Subcutaneous adipose tissue (tissue), 4 donors: ENCODE data around the gene LDB2. TPM values are rescaled to one million over a fixed set of nuclear protein-coding genes. Genes with fewer than 3 reads are reported as not detected.

ENCODE experiments used
- CTCF ChIP-seq: fragments of 450-650 bp; IDR thresholded peaks from one replicate; pipeline ENCODE4 v1.5.1; 2016; ENCODE audit warnings: low read depth, mild to moderate bottlenecking, control low read depth, antibody characterized with exemption, moderate library complexity
- total RNA-seq, 4 donors: library from RNA; depleted of rRNA; stranded (reverse); fragments of >200 nt; gene quantifications; one replicate each; pipeline ENCODE4 v1.1.0, GENCODE V29; 2016

Gene LDB2
- total RNA-seq, 4 donors from 2014 or later = 19.0 to 122 (median 42.6) TPM

- no peak for TF ChIP-seq CTCF
These were observed 405.6 kb downstream of the LDB2 start for GRCh38 chr4:16492872-16493271.

- no peak for TF ChIP-seq CTCF
These were observed 409.2 kb downstream of the LDB2 start for GRCh38 chr4:16489226-16489625.

- TF ChIP-seq CTCF = no peak
These were observed 410.4 kb downstream of the LDB2 start for GRCh38 chr4:16488084-16488483.

GRCh38 chr4:16484711-16485110 lies 413.7 kb downstream of the LDB2 start:
- TF ChIP-seq CTCF = no peak

- no peak for TF ChIP-seq CTCF
These were observed 414.9 kb downstream of the LDB2 start for GRCh38 chr4:16483540-16483939.

- TF ChIP-seq CTCF = no peak
These were observed 418.4 kb downstream of the LDB2 start for GRCh38 chr4:16480011-16480410.

GRCh38 chr4:16472537-16472936 lies 425.9 kb downstream of the LDB2 start:
- no peak for TF ChIP-seq CTCF
